DOHH2 (cell line): ENCODE data around the gene PYM1.
A peak's percentile ranks its signal among the peaks of the same experiment; 100 is the strongest.
"Not testable (repeated sequence)": the region's sequence is repeated elsewhere in the genome, so short reads cannot be mapped to it uniquely, and the experiment has no call there.

Source experiments
- H3F3A ChIP-seq: fragments of 200-600 bp; sonication (generic), shearing (Covaris generic); 2 replicates; pipeline ENCODE4 v1.6.0; 2016; ENCODE audit warnings: antibody characterized with exemption, mild to moderate bottlenecking; ENCODE audit not compliant: control insufficient read depth, insufficient read depth
- H3K27ac ChIP-seq: fragments of 200-600 bp; sonication (generic); 2 replicates; pipeline ENCODE4 v1.5.1; 2014; ENCODE audit warnings: low read depth, mild to moderate bottlenecking, low read length, moderate library complexity
- H3K27me3 ChIP-seq: fragments of 200-600 bp; sonication (generic); 2 replicates; pipeline ENCODE4 v1.6.1; 2014; ENCODE audit warnings: mild to moderate bottlenecking, low read length, mixed read lengths; ENCODE audit not compliant: control insufficient read depth
- H3K36me3 ChIP-seq: fragments of 200-600 bp; sonication (generic); 2 replicates; pipeline ENCODE4 v1.6.1; 2014; ENCODE audit warnings: mild to moderate bottlenecking, low read length, moderate library complexity, mixed read lengths; ENCODE audit not compliant: control insufficient read depth
- H3K4me1 ChIP-seq: fragments of 200-600 bp; sonication (generic); 2 replicates; pipeline ENCODE4 v1.6.1; 2014; ENCODE audit warnings: mild to moderate bottlenecking, low read length, mixed read lengths; ENCODE audit not compliant: control insufficient read depth
- H3K4me2 ChIP-seq: fragments of 200-600 bp; sonication (generic); 2 replicates; pipeline ENCODE4 v1.6.0; 2014; ENCODE audit warnings: mild to moderate bottlenecking, low read length, moderate library complexity
- H3K4me3 ChIP-seq: fragments of 200-600 bp; sonication (generic); 2 replicates; pipeline ENCODE4 v1.5.1; 2014; ENCODE audit warnings: mild to moderate bottlenecking, low read length, mixed read lengths
- H3K79me2 ChIP-seq: fragments of 200-600 bp; sonication (generic); 2 replicates; pipeline ENCODE4 v1.6.1; 2014; ENCODE audit warnings: mild to moderate bottlenecking, low read length, mixed read lengths; ENCODE audit not compliant: control insufficient read depth
- H3K9me2 ChIP-seq: fragments of 200-600 bp; sonication (generic); replicated peaks from 2 replicates; pipeline ENCODE4 v1.6.1; 2014; ENCODE audit warnings: mild to moderate bottlenecking, low read length, mixed read lengths; ENCODE audit not compliant: control insufficient read depth
- H3K9me3 ChIP-seq: fragments of 200-600 bp; sonication (generic); 2 replicates; pipeline ENCODE4 v1.6.1; 2014; ENCODE audit warnings: antibody characterized with exemption, low read length, mixed read lengths; ENCODE audit not compliant: control insufficient read depth, insufficient read depth
- H4K20me1 ChIP-seq: fragments of 200-600 bp; sonication (generic); 2 replicates; pipeline ENCODE4 v1.6.0; 2014; ENCODE audit warnings: low read depth, mild to moderate bottlenecking, antibody characterized with exemption, low read length, moderate library complexity; ENCODE audit not compliant: control insufficient read depth, insufficient read depth
- CTCF ChIP-seq: fragments of 200-600 bp; sonication (generic); IDR thresholded peaks from one replicate; pipeline ENCODE4 v1.5.1; 2014; ENCODE audit warnings: antibody characterized with exemption, mild to moderate bottlenecking, low read depth, low read length; ENCODE audit not compliant: poor library complexity, severe bottlenecking
- EZH2phosphoT487 ChIP-seq: fragments of 200-600 bp; sonication (generic); IDR thresholded peaks from 2 replicates; pipeline ENCODE4 v1.6.1; 2017; ENCODE audit warnings: borderline replicate concordance, mild to moderate bottlenecking, antibody characterized with exemption, low read length, moderate library complexity, mixed read lengths

Gene PYM1

GRCh38 chr12:55922126-55922525, 5.6 kb downstream of the PYM1 start:
- Histone ChIP-seq H3K4me3 (no peak overlapping the region), H3K4me2 (0 out of 2 replicates have a peak overlapping the region, but pooled peaks have one; percentile 14), H3F3A (peaks cover 4% of the 10 kb centered on the region), H3K9me3 (no peaks in the 10 kb centered on the region), H3K9me2 (no peaks in the 10 kb centered on the region), H3K79me2 (peaks cover 98% of the 10 kb centered on the region), H3K4me1 (peaks cover 28% of the 10 kb centered on the region), H3K36me3 (peaks cover 67% of the 10 kb centered on the region), H3K27ac (no peak overlapping the region), H3K27me3 (no peaks in the 10 kb centered on the region), H4K20me1 (no peaks in the 10 kb centered on the region)
- no peak for TF ChIP-seq CTCF
- TF ChIP-seq EZH2phosphoT487, result no peak

- H3K27ac ChIP-seq, H3K27me3 ChIP-seq, H4K20me1 ChIP-seq, H3K4me3 ChIP-seq, H3F3A ChIP-seq, H3K4me2 ChIP-seq, H3K9me2 ChIP-seq, H3K9me3 ChIP-seq: not testable (repeated sequence)
- Histone ChIP-seq H3K79me2 (peaks cover 98% of the 10 kb centered on the region), H3K36me3 (peaks cover 63% of the 10 kb centered on the region), H3K4me1 (peaks cover 10% of the 10 kb centered on the region)
Observed at GRCh38 chr12:55919032-55919431, 8.7 kb downstream of the PYM1 start.

DNA sequence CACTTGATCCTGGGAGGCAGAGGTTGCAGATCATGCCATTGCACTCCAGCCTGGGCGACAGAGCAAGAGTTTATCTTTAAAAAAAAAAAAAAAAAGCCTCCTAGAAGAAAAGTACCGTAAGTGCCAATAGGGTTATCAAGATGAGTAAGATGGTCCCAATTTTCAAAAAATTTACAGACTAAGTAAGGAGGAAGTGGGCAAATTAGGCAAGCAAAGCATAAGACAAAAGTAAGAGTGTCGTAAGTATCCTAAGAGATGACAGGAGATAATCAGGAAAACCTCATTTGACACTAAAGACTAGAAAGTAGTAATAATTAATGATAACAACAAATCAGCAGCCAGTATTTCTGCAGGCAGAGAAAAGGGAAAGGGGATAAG, 12.2 kb downstream of the PYM1 start:
- H3K4me3 ChIP-seq, result no peak overlapping the region
- H3K4me1 ChIP-seq, result no peaks in the 10 kb centered on the region
- peaks cover 56% of the 10 kb centered on the region for H3K36me3 ChIP-seq
- no peak overlapping the region for H3K27ac ChIP-seq
- no peaks in the 10 kb centered on the region for H3K9me2 ChIP-seq
- peaks cover 94% of the 10 kb centered on the region for H3K79me2 ChIP-seq
- TF ChIP-seq EZH2phosphoT487 (no peak), CTCF (no peak)
- no peaks in the 10 kb centered on the region for H3K27me3 ChIP-seq
- no peaks in the 10 kb centered on the region; the same call in 1 of the 2 replicates for H4K20me1 ChIP-seq
- H3F3A ChIP-seq, result peaks cover 4% of the 10 kb centered on the region; the same call in 1 of the 2 replicates
- no peaks in the 10 kb centered on the region for H3K9me3 ChIP-seq
- no peak overlapping the region for H3K4me2 ChIP-seq

GRCh38 chr12:55912908-55913307, 14.8 kb downstream of the PYM1 start:
- Histone ChIP-seq H3K4me1 (no peaks in the 10 kb centered on the region), H3K4me2 (no peak overlapping the region), H4K20me1 (no peaks in the 10 kb centered on the region; the same call in 1 of the 2 replicates), H3K36me3 (peaks cover 39% of the 10 kb centered on the region), H3K27ac (no peak overlapping the region), H3K4me3 (no peak overlapping the region), H3K79me2 (peaks cover 79% of the 10 kb centered on the region), H3K9me2 (no peaks in the 10 kb centered on the region), H3K9me3 (no peaks in the 10 kb centered on the region), H3F3A (peaks cover 4% of the 10 kb centered on the region; the same call in 1 of the 2 replicates), H3K27me3 (no peaks in the 10 kb centered on the region)
- TF ChIP-seq EZH2phosphoT487 (no peak), CTCF (no peak)
